ENCODE results near the gene SPPL2C.

Gene SPPL2C

DNA sequence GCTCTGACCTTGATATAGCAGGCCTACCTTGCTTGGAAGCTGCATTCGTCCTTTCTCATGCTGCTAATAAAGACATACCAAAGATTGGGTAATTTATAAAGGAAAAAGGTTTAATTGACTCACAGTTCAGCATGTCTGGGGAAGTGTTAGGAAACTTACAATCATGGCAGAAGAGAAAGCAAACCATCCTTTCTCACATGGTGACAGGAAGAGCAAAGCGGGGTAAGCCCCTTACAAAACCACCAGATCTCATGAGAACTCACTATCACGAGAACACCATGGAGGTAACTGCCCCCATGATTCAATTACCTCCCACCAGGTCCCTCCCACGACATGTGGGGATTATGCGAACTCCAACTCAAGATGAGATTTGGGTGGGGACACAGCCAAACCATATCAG, 43.7 kb downstream of the SPPL2C start:
- no peak for DNase-seq

- DNase-seq: no peak
Measured at GRCh38 chr17:45889579-45889978, 44.9 kb downstream of the SPPL2C start.

DNA sequence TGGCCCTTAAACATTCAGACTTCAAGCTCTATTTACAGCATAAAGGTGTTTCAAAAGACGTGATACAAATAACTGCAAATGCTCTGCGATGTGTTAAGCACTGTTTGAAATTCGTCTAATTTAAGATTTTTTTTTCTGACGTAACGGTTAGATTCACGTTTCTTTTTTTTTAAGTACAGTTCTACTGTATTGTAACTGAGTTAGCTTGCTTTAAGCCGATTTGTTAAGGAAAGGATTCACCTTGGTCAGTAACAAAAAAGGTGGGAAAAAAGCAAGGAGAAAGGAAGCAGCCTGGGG, 49.0 kb downstream of the SPPL2C start:
- DNase-seq: no peak

DNA sequence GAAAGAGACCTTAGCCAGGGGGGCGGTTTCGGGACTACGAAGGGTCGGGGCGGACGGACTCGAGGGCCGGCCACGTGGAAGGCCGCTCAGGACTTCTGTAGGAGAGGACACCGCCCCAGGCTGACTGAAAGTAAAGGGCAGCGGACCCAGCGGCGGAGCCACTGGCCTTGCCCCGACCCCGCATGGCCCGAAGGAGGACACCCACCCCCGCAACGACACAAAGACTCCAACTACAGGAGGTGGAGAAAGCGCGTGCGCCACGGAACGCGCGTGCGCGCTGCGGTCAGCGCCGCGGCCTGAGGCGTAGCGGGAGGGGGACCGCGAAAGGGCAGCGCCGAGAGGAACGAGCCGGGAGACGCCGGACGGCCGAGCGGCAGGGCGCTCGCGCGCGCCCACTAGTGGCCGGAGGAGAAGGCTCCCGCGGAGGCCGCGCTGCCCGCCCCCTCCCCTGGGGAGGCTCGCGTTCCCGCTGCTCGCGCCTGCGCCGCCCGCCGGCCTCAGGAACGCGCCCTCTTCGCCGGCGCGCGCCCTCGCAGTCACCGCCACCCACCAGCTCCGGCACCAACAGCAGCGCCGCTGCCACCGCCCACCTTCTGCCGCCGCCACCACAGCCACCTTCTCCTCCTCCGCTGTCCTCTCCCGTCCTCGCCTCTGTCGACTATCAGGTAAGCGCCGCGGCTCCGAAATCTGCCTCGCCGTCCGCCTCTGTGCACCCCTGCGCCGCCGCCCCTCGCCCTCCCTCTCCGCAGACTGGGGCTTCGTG, 49.5 kb downstream of the SPPL2C start, which contains the start of gene MAPT:
Gene MAPT (plus strand): TSS at position 533 of the 763 bp plus-strand sequence. CDS start 67,784 bp downstream, outside the sequence.
- peak; percentile 92 for DNase-seq

- peak; percentile 70 for DNase-seq
Measured at GRCh38 chr17:45895304-45895968, 50.8 kb downstream of the SPPL2C start.

DNA sequence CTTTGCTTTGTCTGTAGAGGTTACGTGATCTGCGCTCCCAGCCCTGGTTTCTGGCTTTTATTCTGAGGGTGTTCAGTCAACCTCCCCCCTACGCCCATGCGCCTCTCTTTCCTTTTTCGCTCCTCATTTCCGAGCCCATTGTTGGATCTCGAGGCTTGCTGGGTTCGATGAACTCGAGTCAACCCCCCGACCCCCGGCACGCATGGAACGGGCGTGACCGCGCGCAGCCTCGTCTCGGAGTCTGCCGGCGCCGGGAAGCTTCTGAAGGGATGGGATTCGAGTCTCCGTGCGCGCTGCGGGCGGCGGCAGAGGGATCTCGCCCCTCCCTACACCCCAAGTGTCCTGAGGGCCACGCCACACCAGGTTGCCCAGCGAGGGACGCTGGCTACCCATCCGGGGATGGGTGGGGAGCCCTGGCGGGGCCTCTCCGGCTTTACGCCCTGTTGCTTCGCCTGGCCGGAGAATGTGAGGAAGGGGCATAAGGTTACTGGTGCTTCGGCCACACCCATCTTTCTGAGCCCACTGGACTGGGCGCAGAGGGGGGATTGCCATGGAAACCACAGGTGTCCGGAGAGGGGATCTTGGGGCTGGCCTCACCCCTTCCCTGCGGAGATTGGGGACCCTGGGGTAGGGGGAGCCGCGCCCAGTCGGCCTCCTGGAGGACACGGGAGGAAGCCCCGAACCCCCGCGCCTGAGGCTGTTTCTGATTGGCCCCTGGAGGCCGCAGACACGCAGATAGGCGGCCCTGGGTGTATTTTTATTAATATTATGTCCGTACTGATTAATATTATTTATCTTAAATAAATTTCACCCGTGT, 51.5 kb downstream of the SPPL2C start:
- DNase-seq: peak; percentile 64
